Measurements from ENCODE around the gene TMEM203. TPM values are rescaled to one million over a fixed set of nuclear protein-coding genes. Genes with fewer than 3 reads are reported as not detected.

The TMEM203 gene
- polyA plus RNA-seq, 1 donor from 2014 or later = 61.1 TPM

DNA sequence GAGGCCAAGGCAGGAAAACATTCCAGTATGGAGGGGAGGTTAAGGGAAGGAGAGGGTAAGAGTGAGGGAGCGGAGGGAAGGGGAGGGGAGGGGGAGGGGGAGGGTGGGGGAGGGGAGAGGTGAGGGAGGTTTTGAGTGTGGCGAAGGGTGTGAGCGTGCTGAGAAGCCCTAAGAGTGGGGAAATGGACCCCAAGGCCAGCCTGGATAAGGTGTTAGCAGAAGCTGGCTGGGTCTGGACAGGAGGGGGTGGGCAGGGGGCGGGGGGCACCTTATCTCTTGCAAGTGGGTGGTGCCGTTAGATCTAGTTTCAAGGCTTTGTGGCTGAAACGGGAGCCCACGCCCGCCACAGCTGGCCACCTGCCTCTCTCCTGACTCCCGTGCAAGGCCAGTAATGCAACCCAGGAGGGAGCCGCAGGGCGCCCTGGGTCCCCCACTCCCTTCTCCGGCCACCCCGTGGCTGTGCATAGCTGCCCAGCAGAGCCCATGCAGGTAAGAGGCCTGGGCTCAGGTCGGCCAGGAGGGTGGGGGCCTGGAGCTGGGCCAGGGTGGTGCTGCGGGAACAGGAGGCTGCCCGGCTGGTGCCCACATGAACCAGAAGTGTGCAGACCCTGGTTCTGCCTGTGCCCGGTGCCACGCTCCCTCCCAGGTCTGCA is 22.5 kb upstream of the TMEM203 start:
- Histone ChIP-seq H4K20me1 (ENCODE audit: insufficient read depth) (no peaks in the 10 kb centered on the region), H3K9ac (ENCODE audit: low read length) (no peak overlapping the region), H3K9me3 (ENCODE audit: low read length) (no peaks in the 10 kb centered on the region), H3K36me3 (ENCODE audit: insufficient read depth, low read length) (no peaks in the 10 kb centered on the region), H3K27me3 (ENCODE audit: insufficient read depth, low read depth, low read length) (no peaks in the 10 kb centered on the region), H3K4me2 (ENCODE audit: low read length) (no peak overlapping the region), H2AFZ (ENCODE audit: low read depth, low read length) (no peak overlapping the region), H3K79me2 (replicated peaks; ENCODE audit: insufficient read depth, low read length) (no peaks in the 10 kb centered on the region), H3K4me3 (ENCODE audit: low read length) (no peak overlapping the region), H3K27ac (ENCODE audit: low read length) (no peak overlapping the region), H3F3A (ENCODE audit: insufficient read depth, low read length, poor library complexity, severe bottlenecking) (no peaks in the 10 kb centered on the region), H3K9me2 (ENCODE audit: insufficient read depth, low read length) (no peaks in the 10 kb centered on the region)
- TF ChIP-seq EZH2 (IDR thresholded peaks at IDR 0.05; ENCODE audit: borderline replicate concordance, insufficient read depth, low read length, poor library complexity, severe bottlenecking) (no peak), REST (IDR thresholded peaks at IDR 0.05; ENCODE audit: borderline replicate concordance) (no peak), RAD21 (conservative IDR thresholded peaks at IDR 0.05) (no peak), MXI1 (conservative IDR thresholded peaks at IDR 0.05; ENCODE audit: poor library complexity, severe bottlenecking) (no peak), TAF1 (IDR thresholded peaks at IDR 0.05; ENCODE audit: low read depth) (no peak), SMC3 (conservative IDR thresholded peaks at IDR 0.05; ENCODE audit: poor library complexity) (no peak), EP300 (conservative IDR thresholded peaks at IDR 0.05; ENCODE audit: poor library complexity, severe bottlenecking) (no peak), POLR2AphosphoS5 (IDR thresholded peaks at IDR 0.05) (no peak)
- TF ChIP-seq, protein P1, sequence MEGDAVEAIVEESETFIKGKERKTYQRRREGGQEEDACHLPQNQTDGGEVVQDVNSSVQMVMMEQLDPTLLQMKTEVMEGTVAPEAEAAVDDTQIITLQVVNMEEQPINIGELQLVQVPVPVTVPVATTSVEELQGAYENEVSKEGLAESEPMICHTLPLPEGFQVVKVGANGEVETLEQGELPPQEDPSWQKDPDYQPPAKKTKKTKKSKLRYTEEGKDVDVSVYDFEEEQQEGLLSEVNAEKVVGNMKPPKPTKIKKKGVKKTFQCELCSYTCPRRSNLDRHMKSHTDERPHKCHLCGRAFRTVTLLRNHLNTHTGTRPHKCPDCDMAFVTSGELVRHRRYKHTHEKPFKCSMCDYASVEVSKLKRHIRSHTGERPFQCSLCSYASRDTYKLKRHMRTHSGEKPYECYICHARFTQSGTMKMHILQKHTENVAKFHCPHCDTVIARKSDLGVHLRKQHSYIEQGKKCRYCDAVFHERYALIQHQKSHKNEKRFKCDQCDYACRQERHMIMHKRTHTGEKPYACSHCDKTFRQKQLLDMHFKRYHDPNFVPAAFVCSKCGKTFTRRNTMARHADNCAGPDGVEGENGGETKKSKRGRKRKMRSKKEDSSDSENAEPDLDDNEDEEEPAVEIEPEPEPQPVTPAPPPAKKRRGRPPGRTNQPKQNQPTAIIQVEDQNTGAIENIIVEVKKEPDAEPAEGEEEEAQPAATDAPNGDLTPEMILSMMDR (IDR thresholded peaks at IDR 0.05; ENCODE audit: poor library complexity, severe bottlenecking) = no peak

GRCh38 chr9:137227054-137227852 is 21.8 kb upstream of the TMEM203 start, which contains the start of gene RNF224:
Gene RNF224, plus strand, starts transcription at chr9:137227502. Its CDS starts 834 bp downstream, at chr9:137228336.
- H2AFZ ChIP-seq (ENCODE audit: low read depth, low read length) = no peak within 1 kb of the TSS
- no peak within 1 kb of the TSS for H3K9ac ChIP-seq (ENCODE audit: low read length)

More at GRCh38 chr9:137227054-137227852, 21.8 kb upstream of the TMEM203 start, which contains the start of gene RNF224:
- H3K4me3 ChIP-seq (ENCODE audit: low read length) = no peak within 1 kb of the TSS
- no peaks in the 10 kb centered on the region for H3K27me3 ChIP-seq (ENCODE audit: insufficient read depth, low read depth, low read length)
- H3K9me2 ChIP-seq (ENCODE audit: insufficient read depth, low read length) = no peaks in the 10 kb centered on the region
- H4K20me1 ChIP-seq (ENCODE audit: insufficient read depth) = no peaks in the 10 kb centered on the region
- no peaks in the 10 kb centered on the region for H3K9me3 ChIP-seq (ENCODE audit: low read length)
- no peak within 1 kb of the TSS for H3K27ac ChIP-seq (ENCODE audit: low read length)
- no peaks in the 10 kb centered on the region for H3K36me3 ChIP-seq (ENCODE audit: insufficient read depth, low read length)
- H3K4me2 ChIP-seq (ENCODE audit: low read length) = no peak within 1 kb of the TSS
- no peaks in the 10 kb centered on the region for H3F3A ChIP-seq (ENCODE audit: insufficient read depth, low read length, poor library complexity, severe bottlenecking)
- TF ChIP-seq, protein P1 (IDR thresholded peaks at IDR 0.05; ENCODE audit: poor library complexity, severe bottlenecking) = peak; percentile 93
- TF ChIP-seq TAF1 (IDR thresholded peaks at IDR 0.05; ENCODE audit: low read depth) (no peak), SMC3 (conservative IDR thresholded peaks at IDR 0.05; ENCODE audit: poor library complexity) (peak; percentile 90), RAD21 (conservative IDR thresholded peaks at IDR 0.05) (peak; percentile 90), MXI1 (conservative IDR thresholded peaks at IDR 0.05; ENCODE audit: poor library complexity, severe bottlenecking) (no peak), POLR2AphosphoS5 (IDR thresholded peaks at IDR 0.05) (no peak), EZH2 (IDR thresholded peaks at IDR 0.05; ENCODE audit: borderline replicate concordance, insufficient read depth, low read length, poor library complexity, severe bottlenecking) (no peak), REST (IDR thresholded peaks at IDR 0.05; ENCODE audit: borderline replicate concordance) (no peak), EP300 (conservative IDR thresholded peaks at IDR 0.05; ENCODE audit: poor library complexity, severe bottlenecking) (no peak)
- H3K79me2 ChIP-seq (replicated peaks; ENCODE audit: insufficient read depth, low read length) = no peaks in the 10 kb centered on the region
